GM12878 (cell line): ENCODE results near the gene TDO2. TPM values are rescaled to one million over a fixed set of nuclear protein-coding genes. Genes with fewer than 3 reads are reported as not detected.

ENCODE experiments used
- ATAC-seq: fragments of 200-7000 bp; cut with Tn5 transposase; 3 replicates; pipeline ENCODE4 v1.9.1; 2020; ENCODE audit warnings: mild to moderate bottlenecking, moderate library complexity
- BruUV-seq: library from RNA; stranded (reverse); fragments of 400-500 nt; replicated peaks from 2 replicates; lab custom pipeline; 2021; lab: Mats Ljungman, UMichigan
- CTCF ChIA-PET: fragments of 300-600 bp; sonication (Branson Sonifier 250); formaldehyde crosslinking; extraction: SDS; loops from one replicate; lab custom pipeline; 2021; ENCODE audit warnings: inconsistent platforms; lab: Yijun Ruan, JAX
- POLR2A ChIA-PET: fragments of 350-600 bp; formaldehyde crosslinking; extraction: SDS; loops from one replicate; lab custom pipeline; 2021; ENCODE audit warnings: inconsistent platforms; lab: Charles Lee
- RAD21 ChIA-PET: fragments of 300-600 bp; sonication (Branson Sonifier 250); formaldehyde crosslinking; loops from one replicate; lab custom pipeline; 2023; ENCODE audit warnings: antibody characterized with exemption; ENCODE audit not compliant: unreplicated experiment; lab: Charles Lee
- SMC1A ChIA-PET: fragments of 300-600 bp; sonication (Branson Sonifier 250); formaldehyde crosslinking; loops from one replicate; lab custom pipeline; 2023; ENCODE audit not compliant: unreplicated experiment, uncharacterized antibody; lab: Charles Lee
- DNase-seq: peaks from one replicate; pipeline ENCODE4 v3.0.0-alpha.2; 2011; ENCODE audit warnings: low read depth, low spot score
- FAIRE-seq: peaks from 3 replicates; lab custom pipeline; 2011; peaks lifted over from hg19 to GRCh38; lab: Jason Lieb, UNC
- H2AFZ ChIP-seq: 2 replicates; pipeline ENCODE4 v1.6.0; 2011; ENCODE audit warnings: low read depth, low read length, control low read depth; ENCODE audit not compliant: control insufficient read depth
- H3K27ac ChIP-seq: 2 replicates; pipeline ENCODE4 v1.5.1; 2011; ENCODE audit warnings: control low read depth; ENCODE audit not compliant: control insufficient read depth, insufficient read depth
- H3K27me3 ChIP-seq, 2 experiments: replicated peaks in 1 of 2; 2 replicates each; pipeline versions ENCODE4 v1.6.0 to v1.6.1; 2011; ENCODE audit warnings: low read length in 1 of 2; ENCODE audit not compliant: control insufficient read depth in 2 of 2, insufficient read depth in 2 of 2
- H3K36me3 ChIP-seq, 2 experiments: 2 replicates each; pipeline ENCODE4 v1.5.1; 2011; ENCODE audit warnings: low read length in 1 of 2; ENCODE audit not compliant: control insufficient read depth in 2 of 2, insufficient read depth in 2 of 2
- H3K4me1 ChIP-seq: 2 replicates; pipeline ENCODE4 v1.6.1; 2011; ENCODE audit warnings: mild to moderate bottlenecking, low read length, moderate library complexity, mixed read lengths; ENCODE audit not compliant: control insufficient read depth, insufficient read depth
- H3K4me2 ChIP-seq: 2 replicates; pipeline ENCODE4 v1.6.0; 2011; ENCODE audit warnings: control low read depth; ENCODE audit not compliant: control insufficient read depth, insufficient read depth
- H3K4me3 ChIP-seq: fragments of 200-600 bp; sonication (generic); 2 replicates; pipeline ENCODE4 v1.5.1; 2016
- H3K79me2 ChIP-seq: 2 replicates; pipeline ENCODE4 v1.6.0; 2011; ENCODE audit warnings: low read length; ENCODE audit not compliant: control insufficient read depth, insufficient read depth
- H3K9ac ChIP-seq: 2 replicates; pipeline ENCODE4 v1.8.0; 2011; ENCODE audit warnings: low read length, control low read depth, mixed read lengths; ENCODE audit not compliant: control insufficient read depth, insufficient read depth
- H3K9me3 ChIP-seq: replicated peaks from 3 replicates; pipeline ENCODE4 v1.5.1; 2011; ENCODE audit warnings: mild to moderate bottlenecking, low read length; ENCODE audit not compliant: control insufficient read depth, insufficient read depth
- H4K20me1 ChIP-seq: 2 replicates; pipeline ENCODE4 v1.6.0; 2011; ENCODE audit not compliant: control insufficient read depth, insufficient read depth
- ASH2L ChIP-seq: fragments of 300-600, 200-600 bp; sonication (generic); IDR thresholded peaks from 2 replicates; pipeline ENCODE4 v1.6.1; 2017; ENCODE audit warnings: low read depth, mild to moderate bottlenecking, borderline replicate concordance
- ATF2 ChIP-seq: IDR thresholded peaks from 2 replicates; pipeline ENCODE4 v1.6.1; 2012; ENCODE audit warnings: low read length, inconsistent platforms
- BCL11A ChIP-seq: IDR thresholded peaks from 2 replicates; pipeline ENCODE4 v1.6.1; 2011; ENCODE audit warnings: low read depth, low read length
- ESRRA ChIP-seq: IDR thresholded peaks from 2 replicates; pipeline ENCODE4 v1.6.1; 2012; ENCODE audit warnings: mild to moderate bottlenecking, low read length, improper control_type of control experiment
- NRF1 ChIP-seq: conservative IDR thresholded peaks from 2 replicates; pipeline ENCODE4 v1.6.1; 2011; ENCODE audit warnings: mild to moderate bottlenecking, low read depth, low read length, improper control_type of control experiment
- SIN3A ChIP-seq: IDR thresholded peaks from 2 replicates; pipeline ENCODE4 v1.6.1; 2012; ENCODE audit warnings: low read depth, low read length, improper control_type of control experiment
- TCF12 ChIP-seq: IDR thresholded peaks from 2 replicates; pipeline ENCODE4 v1.6.1; 2011; ENCODE audit warnings: low read depth, mild to moderate bottlenecking, low read length
- ZNF687 ChIP-seq: fragments of 450-650 bp; IDR thresholded peaks from 2 replicates; pipeline ENCODE4 v1.6.1; 2017; ENCODE audit warnings: mild to moderate bottlenecking, moderate library complexity
- WGBS: methylation state at CpG from one replicate; pipeline ENCODE4 v1.1.6; 2016; ENCODE audit warnings: low lambda C conversion rate; ENCODE audit not compliant: insufficient replicate concordance, insufficient coverage; ENCODE audit errors: missing lambda C conversion rate; 5-methylcytosine and 5-hydroxymethylcytosine counted together
- in situ Hi-C: fragments of 300-500 bp; cut with MboI; formaldehyde crosslinking; loops from 9 replicates; pipeline ENCODE4 v1.14.3; 2018; ENCODE audit warnings: mixed read lengths
- intact Hi-C: fragments of 100-400 bp; cut with micrococcal nuclease; formaldehyde crosslinking; loops from one replicate; pipeline ENCODE4 v1.14.2; 2022; ENCODE audit not compliant: unreplicated experiment
- polyA plus RNA-seq, 11 experiments: library from polyadenylated mRNA; depleted of rRNA in 4 of 11; unstranded in 6 of 11; stranded (reverse) in 5 of 11; fragments of >200 nt; fragmentation: Nextera tagmentation in 4 of 11; fragmentation: Illumina TruSeq in 1 of 11; extraction: Ambion mirVana in 4 of 11; extraction: Trizol in 1 of 11; gene quantifications; 1 replicate in 1 of 11; 2 replicates in 10 of 11; pipeline versions ENCODE4 v1.2.1 to v1.2.3, GENCODE V29; 2011 to 2016; ENCODE audit warnings: inconsistent platforms in 2 of 11, missing spikeins in 2 of 11, low read depth in 1 of 11
- total RNA-seq, 4 experiments: library from RNA; depleted of rRNA in 3 of 4; stranded (reverse); fragments of >200 nt in 3 of 4; fragmentation: Illumina TruSeq in 1 of 4; extraction: Trizol in 1 of 4; gene quantifications; 2 replicates each; pipeline versions ENCODE4 v1.2.1 to v1.2.3, GENCODE V29; 2013 to 2021
- TF ChIP-seq, protein P1 (sequence below): fragments of 450-650 bp; IDR thresholded peaks from 2 replicates; pipeline ENCODE4 v1.6.1; 2017; ENCODE audit warnings: borderline replicate concordance
- TF ChIP-seq, protein P2 (sequence below): IDR thresholded peaks from 2 replicates; pipeline ENCODE4 v1.6.1; 2012; ENCODE audit warnings: mild to moderate bottlenecking, low read depth, low read length
- TF ChIP-seq, protein P3 (sequence below): IDR thresholded peaks from 2 replicates; pipeline ENCODE4 v1.6.1; 2011; ENCODE audit warnings: low read depth, low read length, improper control_type of control experiment, borderline replicate concordance

The TDO2 gene
- total and polyA plus RNA-seq, 10 of the 15 experiments (the other 5 are each of a cell fraction or from before 2014, with no cell fraction given), result 0.12 to 1.5 (median 0.23) TPM; not detected in 1

DNA sequence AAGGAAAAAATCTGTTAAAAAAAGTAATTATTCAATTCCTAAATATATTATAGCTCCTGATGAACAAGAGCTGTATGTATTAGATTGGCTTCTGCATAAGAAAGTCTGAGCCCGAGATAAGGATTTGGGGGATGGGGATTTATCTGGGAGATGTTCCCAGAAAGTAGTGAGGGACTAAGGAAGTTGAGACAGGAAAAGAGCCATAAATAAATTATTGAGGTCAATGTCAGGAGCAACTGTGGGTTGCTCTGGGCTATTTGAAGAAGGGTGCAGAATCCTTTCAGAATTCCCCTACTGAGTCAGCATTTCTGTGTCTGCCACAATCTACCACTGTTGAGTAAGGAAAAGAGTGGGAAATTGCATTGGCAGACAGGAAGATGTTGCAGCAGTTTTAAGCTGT lies 3.1 kb upstream of the TDO2 start (continued):
- TF ChIP-seq, protein P1, sequence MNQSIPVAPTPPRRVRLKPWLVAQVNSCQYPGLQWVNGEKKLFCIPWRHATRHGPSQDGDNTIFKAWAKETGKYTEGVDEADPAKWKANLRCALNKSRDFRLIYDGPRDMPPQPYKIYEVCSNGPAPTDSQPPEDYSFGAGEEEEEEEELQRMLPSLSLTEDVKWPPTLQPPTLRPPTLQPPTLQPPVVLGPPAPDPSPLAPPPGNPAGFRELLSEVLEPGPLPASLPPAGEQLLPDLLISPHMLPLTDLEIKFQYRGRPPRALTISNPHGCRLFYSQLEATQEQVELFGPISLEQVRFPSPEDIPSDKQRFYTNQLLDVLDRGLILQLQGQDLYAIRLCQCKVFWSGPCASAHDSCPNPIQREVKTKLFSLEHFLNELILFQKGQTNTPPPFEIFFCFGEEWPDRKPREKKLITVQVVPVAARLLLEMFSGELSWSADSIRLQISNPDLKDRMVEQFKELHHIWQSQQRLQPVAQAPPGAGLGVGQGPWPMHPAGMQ, result no peak
- TF ChIP-seq ASH2L, result no peak
- TF ChIP-seq ZNF687, result no peak
- TF ChIP-seq NRF1, result no peak

GRCh38 chr4:155901013-155901412 lies 2.5 kb upstream of the TDO2 start:
- Histone ChIP-seq H3K4me2 (no peak overlapping the region), H3K36me3 (no peaks in the 10 kb centered on the region), H3K27me3 (no peaks in the 10 kb centered on the region), H3K27ac (no peak overlapping the region), H3K9ac (no peak overlapping the region), H4K20me1 (no peaks in the 10 kb centered on the region), H3K9me3 (no peaks in the 10 kb centered on the region), H3K79me2 (no peaks in the 10 kb centered on the region), H2AFZ (no peak overlapping the region), H3K4me1 (no peaks in the 10 kb centered on the region), H3K4me3 (no peak overlapping the region)
- BruUV-seq, result no TSS peak
- no peak for DNase-seq
- ChIA-PET SMC1A (interaction anchor here (0.7 to 1.7 kb wide), 5 partner anchors 9 to 909 kb away, joined by 3 to 7 read pairs (median 4); no protein-coding TSS in a partner anchor), RAD21 (interaction anchor here (1.3 kb wide), 1 partner anchor 11 kb away, joined by 3 read pairs; no protein-coding TSS in a partner anchor), POLR2A (no interaction called here), CTCF (no interaction called here)
- intact Hi-C loops, result no loop called here
- no peak for ATAC-seq
- FAIRE-seq, result no peak
- WGBS, result 2% methylated on average over 2 of the region's 2 CpGs
- in situ Hi-C loops, result no loop called here
- TF ChIP-seq TCF12, result no peak
- TF ChIP-seq ESRRA, result no peak
- TF ChIP-seq SIN3A, result no peak
- TF ChIP-seq, protein P2, sequence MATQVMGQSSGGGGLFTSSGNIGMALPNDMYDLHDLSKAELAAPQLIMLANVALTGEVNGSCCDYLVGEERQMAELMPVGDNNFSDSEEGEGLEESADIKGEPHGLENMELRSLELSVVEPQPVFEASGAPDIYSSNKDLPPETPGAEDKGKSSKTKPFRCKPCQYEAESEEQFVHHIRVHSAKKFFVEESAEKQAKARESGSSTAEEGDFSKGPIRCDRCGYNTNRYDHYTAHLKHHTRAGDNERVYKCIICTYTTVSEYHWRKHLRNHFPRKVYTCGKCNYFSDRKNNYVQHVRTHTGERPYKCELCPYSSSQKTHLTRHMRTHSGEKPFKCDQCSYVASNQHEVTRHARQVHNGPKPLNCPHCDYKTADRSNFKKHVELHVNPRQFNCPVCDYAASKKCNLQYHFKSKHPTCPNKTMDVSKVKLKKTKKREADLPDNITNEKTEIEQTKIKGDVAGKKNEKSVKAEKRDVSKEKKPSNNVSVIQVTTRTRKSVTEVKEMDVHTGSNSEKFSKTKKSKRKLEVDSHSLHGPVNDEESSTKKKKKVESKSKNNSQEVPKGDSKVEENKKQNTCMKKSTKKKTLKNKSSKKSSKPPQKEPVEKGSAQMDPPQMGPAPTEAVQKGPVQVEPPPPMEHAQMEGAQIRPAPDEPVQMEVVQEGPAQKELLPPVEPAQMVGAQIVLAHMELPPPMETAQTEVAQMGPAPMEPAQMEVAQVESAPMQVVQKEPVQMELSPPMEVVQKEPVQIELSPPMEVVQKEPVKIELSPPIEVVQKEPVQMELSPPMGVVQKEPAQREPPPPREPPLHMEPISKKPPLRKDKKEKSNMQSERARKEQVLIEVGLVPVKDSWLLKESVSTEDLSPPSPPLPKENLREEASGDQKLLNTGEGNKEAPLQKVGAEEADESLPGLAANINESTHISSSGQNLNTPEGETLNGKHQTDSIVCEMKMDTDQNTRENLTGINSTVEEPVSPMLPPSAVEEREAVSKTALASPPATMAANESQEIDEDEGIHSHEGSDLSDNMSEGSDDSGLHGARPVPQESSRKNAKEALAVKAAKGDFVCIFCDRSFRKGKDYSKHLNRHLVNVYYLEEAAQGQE, result no peak
- TF ChIP-seq ATF2, result no peak
- TF ChIP-seq, protein P3, sequence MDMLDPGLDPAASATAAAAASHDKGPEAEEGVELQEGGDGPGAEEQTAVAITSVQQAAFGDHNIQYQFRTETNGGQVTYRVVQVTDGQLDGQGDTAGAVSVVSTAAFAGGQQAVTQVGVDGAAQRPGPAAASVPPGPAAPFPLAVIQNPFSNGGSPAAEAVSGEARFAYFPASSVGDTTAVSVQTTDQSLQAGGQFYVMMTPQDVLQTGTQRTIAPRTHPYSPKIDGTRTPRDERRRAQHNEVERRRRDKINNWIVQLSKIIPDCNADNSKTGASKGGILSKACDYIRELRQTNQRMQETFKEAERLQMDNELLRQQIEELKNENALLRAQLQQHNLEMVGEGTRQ, result no peak
- no peak for TF ChIP-seq BCL11A
